SK-N-SH treated with all-trans-retinoic acid at 6 μM for 48 hours (cell line): Measurements from ENCODE around the gene LRR1.
"Not testable (repeated sequence)": the region's sequence is repeated elsewhere in the genome, so short reads cannot be mapped to it uniquely, and the experiment has no call there.

Experiments used
- ATAC-seq: fragments of 200-7000 bp; cut with Tn5 transposase; 3 replicates; pipeline ENCODE4 v1.9.1; 2020; ENCODE audit warnings: mild to moderate bottlenecking, moderate library complexity
- ARNTL ChIP-seq: fragments of 450-650 bp; formaldehyde crosslinking; IDR thresholded peaks from 2 replicates; pipeline ENCODE4 v1.5.0; 2020; ENCODE audit warnings: low read depth, mild to moderate bottlenecking, moderate library complexity, borderline replicate concordance
- BACH2 ChIP-seq: fragments of 250-450 bp; sonication (Bioruptor Pico); IDR thresholded peaks from 2 replicates; pipeline ENCODE4 v1.9.0; 2021; ENCODE audit warnings: mild to moderate bottlenecking, borderline replicate concordance
- CSDC2 ChIP-seq: fragments of 250-450 bp; sonication (Bioruptor Pico); IDR thresholded peaks from 2 replicates; pipeline ENCODE4 v1.5.0; 2020; ENCODE audit warnings: mild to moderate bottlenecking, moderate library complexity
- ESRRG ChIP-seq: fragments of 250-450 bp; sonication (Bioruptor Pico); IDR thresholded peaks from 2 replicates; pipeline ENCODE4 v1.6.1; 2021; ENCODE audit warnings: mild to moderate bottlenecking
- GLIS3 ChIP-seq: fragments of 250-450 bp; sonication (Bioruptor Pico); IDR thresholded peaks from 2 replicates; pipeline ENCODE4 v1.5.0; 2020; ENCODE audit warnings: mild to moderate bottlenecking, moderate library complexity
- ISL1 ChIP-seq: fragments of 250-450 bp; sonication (Bioruptor Pico); IDR thresholded peaks from 2 replicates; pipeline ENCODE4 v2.1.2; 2022; ENCODE audit warnings: mild to moderate bottlenecking, moderate library complexity
- OSR1 ChIP-seq: fragments of 250-450 bp; sonication (Bioruptor Pico); IDR thresholded peaks from 2 replicates; pipeline ENCODE4 v1.8.0; 2022; ENCODE audit warnings: moderate library complexity, mild to moderate bottlenecking, inconsistent platforms
- PPARA ChIP-seq: fragments of 250-450 bp; sonication (Bioruptor Pico); IDR thresholded peaks from 2 replicates; pipeline ENCODE4 v1.5.0; 2020; ENCODE audit warnings: mild to moderate bottlenecking, borderline replicate concordance
- RARB ChIP-seq: fragments of 250-450 bp; sonication (Bioruptor Pico); IDR thresholded peaks from 2 replicates; pipeline ENCODE4 v1.8.0; 2021; ENCODE audit warnings: mild to moderate bottlenecking, moderate library complexity
- SNAI2 ChIP-seq: fragments of 250-450 bp; sonication (Bioruptor Pico); IDR thresholded peaks from 2 replicates; pipeline ENCODE4 v1.5.0; 2020; ENCODE audit warnings: mild to moderate bottlenecking, moderate library complexity
- TCF4 ChIP-seq: fragments of 250-450 bp; sonication (Bioruptor Pico); IDR thresholded peaks from 2 replicates; pipeline ENCODE4 v1.8.0; 2021; ENCODE audit warnings: mild to moderate bottlenecking, moderate library complexity, borderline replicate concordance
- TOX ChIP-seq: fragments of 250-450 bp; sonication (Bioruptor Pico); IDR thresholded peaks from 2 replicates; pipeline ENCODE4 v1.8.0; 2021; ENCODE audit warnings: mild to moderate bottlenecking, moderate library complexity, borderline replicate concordance
- ZFP3 ChIP-seq: fragments of 250-450 bp; sonication (Bioruptor Pico); IDR thresholded peaks from 2 replicates; pipeline ENCODE4 v1.5.0; 2020; ENCODE audit warnings: mild to moderate bottlenecking, moderate library complexity
- ZFP30 ChIP-seq: fragments of 450-650 bp; formaldehyde crosslinking; IDR thresholded peaks from 2 replicates; pipeline ENCODE4 v1.5.0; 2022; ENCODE audit warnings: mild to moderate bottlenecking, moderate library complexity
- ZNF565 ChIP-seq: fragments of 450-650 bp; formaldehyde crosslinking; conservative IDR thresholded peaks from 2 replicates; pipeline ENCODE4 v1.5.0; 2020; ENCODE audit warnings: low read depth, mild to moderate bottlenecking, moderate library complexity
- TF ChIP-seq, protein P1 (sequence below): fragments of 250-450 bp; sonication (Bioruptor Pico); IDR thresholded peaks from 2 replicates; pipeline ENCODE4 v1.8.0; 2020; ENCODE audit warnings: mild to moderate bottlenecking, moderate library complexity, borderline replicate concordance
- TF ChIP-seq, protein P2 (sequence below): fragments of 250-450 bp; sonication (Bioruptor Pico); IDR thresholded peaks from 2 replicates; pipeline ENCODE4 v1.5.0; 2020; ENCODE audit warnings: mild to moderate bottlenecking, moderate library complexity
- TF ChIP-seq, protein P3 (sequence below): fragments of 250-450 bp; sonication (Bioruptor Pico); IDR thresholded peaks from 2 replicates; pipeline ENCODE4 v1.5.1; 2020; ENCODE audit warnings: low read depth, mild to moderate bottlenecking, moderate library complexity
- TF ChIP-seq, protein P4 (sequence below): fragments of 250-450 bp; sonication (Bioruptor Pico); IDR thresholded peaks from 2 replicates; pipeline ENCODE4 v1.5.1; 2021; ENCODE audit warnings: mild to moderate bottlenecking, moderate library complexity
- TF ChIP-seq, protein P5 (sequence below): fragments of 250-450 bp; sonication (Bioruptor Pico); IDR thresholded peaks from 2 replicates; pipeline ENCODE4 v1.8.0; 2021; ENCODE audit warnings: low read depth, mild to moderate bottlenecking, moderate library complexity, borderline replicate concordance

LRR1 gene

DNA sequence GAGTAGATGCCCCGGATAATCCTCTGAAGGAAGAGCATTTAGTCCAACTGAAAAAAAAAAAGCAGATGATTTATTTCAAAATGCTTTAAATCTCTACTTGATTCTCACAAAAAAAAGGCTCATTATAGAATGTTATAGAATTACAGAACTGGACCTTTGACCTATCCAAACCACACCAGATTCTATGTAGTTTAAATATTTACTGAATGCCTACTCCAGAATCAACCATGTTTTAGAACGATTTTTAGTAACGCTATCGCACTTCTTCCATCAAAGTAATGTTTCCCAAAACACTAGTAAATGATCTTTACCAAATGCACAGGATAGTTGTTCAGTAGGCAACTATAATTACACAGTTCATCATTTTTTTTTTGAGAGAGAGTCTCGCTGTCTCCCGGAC, 15.1 kb upstream of the LRR1 start:
- TF ChIP-seq, protein P1, sequence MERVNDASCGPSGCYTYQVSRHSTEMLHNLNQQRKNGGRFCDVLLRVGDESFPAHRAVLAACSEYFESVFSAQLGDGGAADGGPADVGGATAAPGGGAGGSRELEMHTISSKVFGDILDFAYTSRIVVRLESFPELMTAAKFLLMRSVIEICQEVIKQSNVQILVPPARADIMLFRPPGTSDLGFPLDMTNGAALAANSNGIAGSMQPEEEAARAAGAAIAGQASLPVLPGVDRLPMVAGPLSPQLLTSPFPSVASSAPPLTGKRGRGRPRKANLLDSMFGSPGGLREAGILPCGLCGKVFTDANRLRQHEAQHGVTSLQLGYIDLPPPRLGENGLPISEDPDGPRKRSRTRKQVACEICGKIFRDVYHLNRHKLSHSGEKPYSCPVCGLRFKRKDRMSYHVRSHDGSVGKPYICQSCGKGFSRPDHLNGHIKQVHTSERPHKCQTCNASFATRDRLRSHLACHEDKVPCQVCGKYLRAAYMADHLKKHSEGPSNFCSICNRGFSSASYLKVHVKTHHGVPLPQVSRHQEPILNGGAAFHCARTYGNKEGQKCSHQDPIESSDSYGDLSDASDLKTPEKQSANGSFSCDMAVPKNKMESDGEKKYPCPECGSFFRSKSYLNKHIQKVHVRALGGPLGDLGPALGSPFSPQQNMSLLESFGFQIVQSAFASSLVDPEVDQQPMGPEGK (CRISPR knock-in tag) = no peak
- no peak for TF ChIP-seq PPARA (CRISPR knock-in tag)
- no peak for TF ChIP-seq OSR1 (CRISPR knock-in tag)
- no peak for TF ChIP-seq TCF4 (CRISPR knock-in tag)
- TF ChIP-seq CSDC2 = no peak
- no peak for TF ChIP-seq ISL1
- no peak for TF ChIP-seq ARNTL (CRISPR knock-in tag)
- TF ChIP-seq ESRRG (CRISPR knock-in tag) = no peak
- no peak for TF ChIP-seq ZFP3 (CRISPR knock-in tag)
- TF ChIP-seq TOX = no peak
- TF ChIP-seq BACH2 = no peak
- TF ChIP-seq, protein P2, sequence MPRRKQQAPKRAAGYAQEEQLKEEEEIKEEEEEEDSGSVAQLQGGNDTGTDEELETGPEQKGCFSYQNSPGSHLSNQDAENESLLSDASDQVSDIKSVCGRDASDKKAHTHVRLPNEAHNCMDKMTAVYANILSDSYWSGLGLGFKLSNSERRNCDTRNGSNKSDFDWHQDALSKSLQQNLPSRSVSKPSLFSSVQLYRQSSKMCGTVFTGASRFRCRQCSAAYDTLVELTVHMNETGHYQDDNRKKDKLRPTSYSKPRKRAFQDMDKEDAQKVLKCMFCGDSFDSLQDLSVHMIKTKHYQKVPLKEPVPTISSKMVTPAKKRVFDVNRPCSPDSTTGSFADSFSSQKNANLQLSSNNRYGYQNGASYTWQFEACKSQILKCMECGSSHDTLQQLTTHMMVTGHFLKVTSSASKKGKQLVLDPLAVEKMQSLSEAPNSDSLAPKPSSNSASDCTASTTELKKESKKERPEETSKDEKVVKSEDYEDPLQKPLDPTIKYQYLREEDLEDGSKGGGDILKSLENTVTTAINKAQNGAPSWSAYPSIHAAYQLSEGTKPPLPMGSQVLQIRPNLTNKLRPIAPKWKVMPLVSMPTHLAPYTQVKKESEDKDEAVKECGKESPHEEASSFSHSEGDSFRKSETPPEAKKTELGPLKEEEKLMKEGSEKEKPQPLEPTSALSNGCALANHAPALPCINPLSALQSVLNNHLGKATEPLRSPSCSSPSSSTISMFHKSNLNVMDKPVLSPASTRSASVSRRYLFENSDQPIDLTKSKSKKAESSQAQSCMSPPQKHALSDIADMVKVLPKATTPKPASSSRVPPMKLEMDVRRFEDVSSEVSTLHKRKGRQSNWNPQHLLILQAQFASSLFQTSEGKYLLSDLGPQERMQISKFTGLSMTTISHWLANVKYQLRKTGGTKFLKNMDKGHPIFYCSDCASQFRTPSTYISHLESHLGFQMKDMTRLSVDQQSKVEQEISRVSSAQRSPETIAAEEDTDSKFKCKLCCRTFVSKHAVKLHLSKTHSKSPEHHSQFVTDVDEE (CRISPR knock-in tag) = no peak
- TF ChIP-seq SNAI2 (CRISPR knock-in tag) = no peak
- ATAC-seq = no peak

DNA sequence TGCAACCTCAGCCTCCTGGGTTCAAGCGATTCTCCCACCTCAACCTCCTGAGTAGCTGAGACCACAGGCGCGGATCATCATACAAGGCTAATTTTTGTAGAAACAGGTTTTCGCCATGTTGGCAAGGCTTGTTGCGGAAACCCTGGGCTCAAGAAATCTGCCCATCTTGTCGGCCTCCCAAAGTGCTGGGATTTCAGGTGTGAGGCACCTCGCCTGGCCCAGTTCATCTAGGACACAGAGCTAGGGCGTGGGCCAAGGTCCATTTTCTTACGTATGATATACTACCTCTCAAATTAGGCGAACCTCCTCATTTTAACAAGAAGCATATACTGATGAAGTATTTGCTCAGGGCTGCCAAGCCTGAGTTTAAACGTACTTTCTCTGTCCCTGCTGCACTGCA, 14.7 kb upstream of the LRR1 start:
- ATAC-seq = no peak
- TF ChIP-seq, protein P3, sequence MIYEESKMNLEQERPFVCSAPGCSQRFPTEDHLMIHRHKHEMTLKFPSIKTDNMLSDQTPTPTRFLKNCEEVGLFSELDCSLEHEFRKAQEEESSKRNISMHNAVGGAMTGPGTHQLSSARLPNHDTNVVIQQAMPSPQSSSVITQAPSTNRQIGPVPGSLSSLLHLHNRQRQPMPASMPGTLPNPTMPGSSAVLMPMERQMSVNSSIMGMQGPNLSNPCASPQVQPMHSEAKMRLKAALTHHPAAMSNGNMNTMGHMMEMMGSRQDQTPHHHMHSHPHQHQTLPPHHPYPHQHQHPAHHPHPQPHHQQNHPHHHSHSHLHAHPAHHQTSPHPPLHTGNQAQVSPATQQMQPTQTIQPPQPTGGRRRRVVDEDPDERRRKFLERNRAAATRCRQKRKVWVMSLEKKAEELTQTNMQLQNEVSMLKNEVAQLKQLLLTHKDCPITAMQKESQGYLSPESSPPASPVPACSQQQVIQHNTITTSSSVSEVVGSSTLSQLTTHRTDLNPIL (CRISPR knock-in tag) = no peak
- TF ChIP-seq, all 23 proteins: peak for 0

DNA sequence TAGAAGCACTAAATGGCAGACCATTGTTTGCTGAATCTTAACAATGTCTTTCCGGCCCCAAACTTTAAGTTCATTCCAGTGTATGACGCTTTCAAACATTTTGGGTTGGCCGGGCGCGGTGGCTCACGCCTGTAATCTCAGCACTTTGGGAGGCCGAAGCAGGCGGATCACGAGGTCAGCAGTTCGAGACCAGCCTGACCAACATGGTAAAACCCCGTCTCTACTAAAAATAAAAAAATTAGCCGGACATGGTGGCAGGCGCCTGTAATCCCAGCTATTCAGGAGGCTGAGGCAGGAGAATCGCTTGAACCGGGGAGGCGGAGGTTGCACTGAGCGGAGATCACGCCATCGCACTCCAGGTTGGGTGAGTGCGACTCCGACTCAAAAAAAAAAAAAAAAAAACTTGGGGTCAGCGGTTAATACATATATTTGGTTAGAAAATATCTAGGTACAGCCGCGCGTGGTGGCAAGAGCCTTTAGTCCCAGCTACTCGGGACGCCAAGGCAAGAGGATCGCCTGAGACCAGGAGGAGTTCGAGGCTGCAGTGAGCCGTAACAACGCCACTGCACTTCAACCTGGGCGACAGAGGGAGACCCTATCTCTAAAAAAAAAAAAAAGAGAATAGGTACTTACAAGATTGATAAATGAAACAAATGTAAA, 13.6 kb upstream of the LRR1 start:
- ATAC-seq = not testable (repeated sequence)

DNA sequence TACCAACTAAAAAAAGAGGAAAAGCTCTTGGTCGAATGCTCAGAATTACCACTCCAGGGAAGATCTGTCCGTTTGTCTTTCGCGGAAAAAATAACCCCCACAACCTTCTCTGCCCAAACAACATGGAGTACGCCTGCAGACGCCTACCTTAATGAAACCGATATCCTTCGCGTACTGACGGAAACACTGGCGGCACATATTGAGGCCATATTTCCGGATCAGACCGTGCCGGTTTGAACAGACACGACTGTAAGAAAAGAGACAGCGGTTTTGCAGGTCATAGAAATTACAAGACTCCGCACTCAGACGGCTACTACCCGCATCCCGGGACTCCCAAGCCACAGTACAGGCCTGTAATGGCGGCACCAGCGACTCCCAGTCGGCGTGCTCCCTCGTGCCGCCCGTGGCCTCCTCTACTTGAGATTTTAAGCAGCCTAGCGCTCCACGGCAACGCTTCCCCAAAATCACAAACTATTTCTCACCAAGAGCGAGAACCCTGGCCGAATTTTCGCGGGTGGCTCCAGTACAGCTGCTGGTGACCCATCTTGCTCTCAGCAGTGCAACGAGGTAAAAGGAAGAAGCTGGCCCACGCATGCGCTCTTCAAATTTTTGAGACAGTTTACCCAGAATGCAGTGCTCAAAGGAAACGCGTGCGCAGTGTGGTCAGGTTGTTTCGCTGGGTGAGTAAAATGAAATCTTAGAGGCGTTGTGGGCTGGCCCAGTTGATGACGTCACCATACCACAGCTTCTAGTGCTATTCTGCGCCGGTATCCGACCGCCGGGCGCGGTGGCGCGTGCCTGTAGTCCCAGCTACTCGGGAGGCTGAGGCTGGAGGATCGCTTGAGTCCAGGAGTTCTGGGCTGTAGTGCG, 12.7 kb upstream of the LRR1 start, which contains the start of gene RPS29:
RPS29 (minus strand) TSS at position 578 of the 870 bp plus-strand sequence; CDS start at position 544, 34 bp downstream.
- TF ChIP-seq SNAI2 (CRISPR knock-in tag) (peak; percentile 51; the same call in 1 of the 2 replicates), ZFP30 (CRISPR knock-in tag) (peak; percentile 60), ARNTL (CRISPR knock-in tag) (no peak), RARB (CRISPR knock-in tag) (no peak), ZFP3 (CRISPR knock-in tag) (peak; percentile 89; the same call in 1 of the 2 replicates), BACH2 (peak; percentile 81; the same call in 1 of the 2 replicates), ZNF565 (CRISPR knock-in tag) (peak; percentile 81; the same call in 1 of the 2 replicates), GLIS3 (CRISPR knock-in tag) (no peak), PPARA (CRISPR knock-in tag) (peak; percentile 94)
- TF ChIP-seq, protein P4, sequence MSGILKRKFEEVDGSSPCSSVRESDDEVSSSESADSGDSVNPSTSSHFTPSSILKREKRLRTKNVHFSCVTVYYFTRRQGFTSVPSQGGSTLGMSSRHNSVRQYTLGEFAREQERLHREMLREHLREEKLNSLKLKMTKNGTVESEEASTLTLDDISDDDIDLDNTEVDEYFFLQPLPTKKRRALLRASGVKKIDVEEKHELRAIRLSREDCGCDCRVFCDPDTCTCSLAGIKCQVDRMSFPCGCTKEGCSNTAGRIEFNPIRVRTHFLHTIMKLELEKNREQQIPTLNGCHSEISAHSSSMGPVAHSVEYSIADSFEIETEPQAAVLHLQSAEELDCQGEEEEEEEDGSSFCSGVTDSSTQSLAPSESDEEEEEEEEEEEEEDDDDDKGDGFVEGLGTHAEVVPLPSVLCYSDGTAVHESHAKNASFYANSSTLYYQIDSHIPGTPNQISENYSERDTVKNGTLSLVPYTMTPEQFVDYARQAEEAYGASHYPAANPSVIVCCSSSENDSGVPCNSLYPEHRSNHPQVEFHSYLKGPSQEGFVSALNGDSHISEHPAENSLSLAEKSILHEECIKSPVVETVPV (CRISPR knock-in tag) = 0 out of 2 replicates have a peak, but pooled peaks have one; percentile 14
- TF ChIP-seq, protein P5, sequence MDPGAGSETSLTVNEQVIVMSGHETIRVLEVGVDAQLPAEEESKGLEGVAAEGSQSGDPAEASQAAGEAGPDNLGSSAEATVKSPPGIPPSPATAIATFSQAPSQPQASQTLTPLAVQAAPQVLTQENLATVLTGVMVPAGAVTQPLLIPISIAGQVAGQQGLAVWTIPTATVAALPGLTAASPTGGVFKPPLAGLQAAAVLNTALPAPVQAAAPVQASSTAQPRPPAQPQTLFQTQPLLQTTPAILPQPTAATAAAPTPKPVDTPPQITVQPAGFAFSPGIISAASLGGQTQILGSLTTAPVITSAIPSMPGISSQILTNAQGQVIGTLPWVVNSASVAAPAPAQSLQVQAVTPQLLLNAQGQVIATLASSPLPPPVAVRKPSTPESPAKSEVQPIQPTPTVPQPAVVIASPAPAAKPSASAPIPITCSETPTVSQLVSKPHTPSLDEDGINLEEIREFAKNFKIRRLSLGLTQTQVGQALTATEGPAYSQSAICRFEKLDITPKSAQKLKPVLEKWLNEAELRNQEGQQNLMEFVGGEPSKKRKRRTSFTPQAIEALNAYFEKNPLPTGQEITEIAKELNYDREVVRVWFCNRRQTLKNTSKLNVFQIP (CRISPR knock-in tag) = peak; percentile 54; the same call in 1 of the 2 replicates
- TF ChIP-seq, protein P3 (CRISPR knock-in tag) = peak; percentile 87; the same call in 1 of the 2 replicates
- peak; percentile 92 for ATAC-seq
